ENCODE data around the gene CNPY4.

GRCh38 chr7:100171840-100172239 lies 52.4 kb downstream of the CNPY4 start:
- TF ChIP-seq CTCF (IDR thresholded peaks at IDR 0.05) = no peak
- TF ChIP-seq POLR2A (IDR thresholded peaks at IDR 0.05) = no peak

Measured in uterus (tissue), 2 donors.